SK-N-SH (cell line): ENCODE results near the gene LSM10. TPM values are rescaled to one million over a fixed set of nuclear protein-coding genes. Genes with fewer than 3 reads are reported as not detected.

ENCODE experiments used
- CTCF ChIA-PET: fragments of 300-600, 350-600 bp; formaldehyde crosslinking; extraction: SDS; loops from one replicate; lab custom pipeline; 2021; lab: Yijun Ruan, JAX
- POLR2A ChIA-PET: fragments of 350-600 bp; sonication (Branson Sonifier 250); formaldehyde crosslinking; extraction: SDS; loops from one replicate; lab custom pipeline; 2020; ENCODE audit warnings: antibody characterized with exemption, inconsistent platforms; lab: Yijun Ruan, JAX
- DNase-seq: peaks from one replicate; pipeline ENCODE4 v3.0.0; 2012
- H2AFZ ChIP-seq: fragments of 200-600 bp; sonication (generic); 2 replicates; pipeline ENCODE4 v1.8.1; 2016; ENCODE audit warnings: antibody characterized with exemption, mild to moderate bottlenecking, low read depth
- H3F3A ChIP-seq: fragments of 200-600 bp; sonication (generic); replicated peaks from 2 replicates; pipeline ENCODE3; 2016; ENCODE audit warnings: antibody characterized with exemption, mild to moderate bottlenecking; ENCODE audit not compliant: insufficient read depth
- H3K27ac ChIP-seq, 2 experiments: fragments of 200-500 bp in 1 of 2; fragments of 200-600 bp in 1 of 2; sonication (Bioruptor generic) in 1 of 2; sonication (generic), shearing (Covaris generic) in 1 of 2; 2 replicates each; pipeline versions ENCODE4 v1.5.1 to v1.6.1; 2014 to 2016; ENCODE audit warnings: low read depth in 2 of 2, inconsistent platforms in 1 of 2, low read length in 1 of 2, mild to moderate bottlenecking in 1 of 2, mixed read lengths in 1 of 2
- H3K27me3 ChIP-seq: fragments of 200-600 bp; sonication (generic), shearing (Covaris generic); 2 replicates; pipeline ENCODE4 v1.6.1; 2016; ENCODE audit warnings: mixed run types; ENCODE audit not compliant: insufficient read depth
- H3K36me3 ChIP-seq, 2 experiments: fragments of 200-500 bp in 1 of 2; fragments of 200-600 bp in 1 of 2; sonication (Bioruptor generic) in 1 of 2; sonication (generic) in 1 of 2; replicated peaks in 1 of 2; 2 replicates each; pipeline versions ENCODE3 to v1.5.1; 2014 to 2016; ENCODE audit warnings: low read length in 1 of 2, mild to moderate bottlenecking in 1 of 2; ENCODE audit not compliant: insufficient read depth in 2 of 2, control insufficient read depth in 1 of 2
- H3K4me1 ChIP-seq, 2 experiments: fragments of 200-500 bp in 1 of 2; fragments of 200-600 bp in 1 of 2; sonication (Bioruptor generic) in 1 of 2; sonication (generic), shearing (Covaris generic) in 1 of 2; 2 replicates each; pipeline versions ENCODE4 v1.5.1 to v1.6.1; 2014 to 2016; ENCODE audit warnings: low read depth in 1 of 2, low read length in 1 of 2, mixed run types in 1 of 2; ENCODE audit not compliant: insufficient read depth in 2 of 2, control insufficient read depth in 1 of 2
- H3K4me2 ChIP-seq: fragments of 200-600 bp; sonication (generic), shearing (Covaris generic); 2 replicates; pipeline ENCODE4 v1.6.1; 2017; ENCODE audit warnings: mixed run types
- H3K4me3 ChIP-seq, 2 experiments: fragments of 200-500 bp in 1 of 2; fragments of 200-600 bp in 1 of 2; sonication (Bioruptor generic) in 1 of 2; sonication (generic), shearing (Covaris generic) in 1 of 2; 2 replicates each; pipeline versions ENCODE4 v1.5.1 to v1.8.1; 2014 to 2016; ENCODE audit warnings: low read depth in 2 of 2, inconsistent platforms in 1 of 2, low read length in 1 of 2, mild to moderate bottlenecking in 1 of 2, mixed read lengths in 1 of 2, moderate library complexity in 1 of 2
- H3K79me2 ChIP-seq: fragments of 200-600 bp; sonication (generic); 2 replicates; pipeline ENCODE4 v1.8.1; 2017; ENCODE audit warnings: mild to moderate bottlenecking; ENCODE audit not compliant: insufficient read depth
- H3K9ac ChIP-seq: fragments of 200-600 bp; sonication (generic); 2 replicates; pipeline ENCODE4 v1.6.1; 2017; ENCODE audit warnings: mixed run types
- H3K9me2 ChIP-seq: fragments of 200-600 bp; sonication (generic); 2 replicates; pipeline ENCODE4 v1.6.1; 2017; ENCODE audit warnings: mixed run types
- H3K9me3 ChIP-seq: fragments of 200-600 bp; sonication (generic); 2 replicates; pipeline ENCODE4 v1.6.1; 2017; ENCODE audit warnings: mixed run types, mild to moderate bottlenecking, moderate library complexity
- H4K20me1 ChIP-seq: fragments of 200-600 bp; sonication (generic); 2 replicates; pipeline ENCODE4 v1.6.1; 2017; ENCODE audit warnings: mild to moderate bottlenecking, mixed run types; ENCODE audit not compliant: insufficient read depth
- CTCF ChIP-seq: fragments of 200-600 bp; sonication (generic); IDR thresholded peaks from 2 replicates; pipeline ENCODE4 v1.6.1; 2017; ENCODE audit warnings: antibody characterized with exemption, mild to moderate bottlenecking, moderate library complexity
- FOXM1 ChIP-seq: IDR thresholded peaks from 2 replicates; pipeline ENCODE4 v1.4.0; 2012; ENCODE audit warnings: low read depth, mild to moderate bottlenecking
- GABPA ChIP-seq: IDR thresholded peaks from 2 replicates; pipeline ENCODE4 v1.4.0; 2012; ENCODE audit warnings: low read depth, mild to moderate bottlenecking
- JUND ChIP-seq: IDR thresholded peaks from 2 replicates; pipeline ENCODE4 v1.4.0; 2012
- MXI1 ChIP-seq: IDR thresholded peaks from 2 replicates; pipeline ENCODE4 v1.6.1; 2012; ENCODE audit warnings: mild to moderate bottlenecking, low read depth, low read length, improper control_type of control experiment
- POLR2AphosphoS5 ChIP-seq: IDR thresholded peaks from 2 replicates; pipeline ENCODE4 v1.6.1; 2012; ENCODE audit warnings: low read depth, low read length
- RCOR1 ChIP-seq: fragments of 150-350 bp; IDR thresholded peaks from 2 replicates; pipeline ENCODE4 v1.6.1; 2017; ENCODE audit warnings: antibody characterized with exemption, low read length
- RFX5 ChIP-seq: IDR thresholded peaks from 2 replicates; pipeline ENCODE4 v1.6.1; 2012; ENCODE audit warnings: mild to moderate bottlenecking, improper control_type of control experiment, low read length
- RXRA ChIP-seq: IDR thresholded peaks from 2 replicates; pipeline ENCODE4 v1.4.0; 2012; ENCODE audit warnings: low read depth, mild to moderate bottlenecking, borderline replicate concordance
- SMC3 ChIP-seq: IDR thresholded peaks from 2 replicates; pipeline ENCODE4 v1.6.1; 2012; ENCODE audit warnings: low read depth, low read length, improper control_type of control experiment
- TCF12 ChIP-seq: IDR thresholded peaks from 2 replicates; pipeline ENCODE4 v1.4.0; 2012
- TEAD4 ChIP-seq: IDR thresholded peaks from 2 replicates; pipeline ENCODE4 v1.4.0; 2012; ENCODE audit warnings: mild to moderate bottlenecking, borderline replicate concordance; ENCODE audit not compliant: insufficient read depth
- USF1 ChIP-seq: IDR thresholded peaks from 2 replicates; pipeline ENCODE4 v1.4.0; 2012; ENCODE audit warnings: low read depth, borderline replicate concordance
- YY1 ChIP-seq: IDR thresholded peaks from 2 replicates; pipeline ENCODE4 v1.4.0; 2012; ENCODE audit warnings: low read depth, mild to moderate bottlenecking
- ZBTB33 ChIP-seq: IDR thresholded peaks from 2 replicates; pipeline ENCODE4 v1.4.0; 2012; ENCODE audit warnings: low read depth, borderline replicate concordance
- WGBS: methylation state at CpG from one replicate; pipeline ENCODE4 v1.1.6; 2017; ENCODE audit warnings: low lambda C conversion rate; 5-methylcytosine and 5-hydroxymethylcytosine counted together
- polyA plus RNA-seq, 3 experiments: library from polyadenylated mRNA; depleted of rRNA; stranded (reverse); fragments of >200 nt; gene quantifications; 2 replicates each; pipeline ENCODE4 v1.2.3, GENCODE V29; 2012
- TF ChIP-seq, protein P1 (sequence below): fragments of 150-350 bp; IDR thresholded peaks from 2 replicates; pipeline ENCODE4 v1.6.1; 2016; ENCODE audit warnings: mild to moderate bottlenecking, low read depth, low read length
- TF ChIP-seq, protein P2 (sequence below): IDR thresholded peaks from 2 replicates; pipeline ENCODE4 v1.6.1; 2012; ENCODE audit warnings: mild to moderate bottlenecking, low read depth, low read length, moderate library complexity
- TF ChIP-seq, protein P3 (sequence below): IDR thresholded peaks from 2 replicates; pipeline ENCODE4; 2012

LSM10 gene
- polyA plus RNA-seq, 1 of the 3 experiments (the other 2 are of a cell fraction), result 96.8 TPM

DNA sequence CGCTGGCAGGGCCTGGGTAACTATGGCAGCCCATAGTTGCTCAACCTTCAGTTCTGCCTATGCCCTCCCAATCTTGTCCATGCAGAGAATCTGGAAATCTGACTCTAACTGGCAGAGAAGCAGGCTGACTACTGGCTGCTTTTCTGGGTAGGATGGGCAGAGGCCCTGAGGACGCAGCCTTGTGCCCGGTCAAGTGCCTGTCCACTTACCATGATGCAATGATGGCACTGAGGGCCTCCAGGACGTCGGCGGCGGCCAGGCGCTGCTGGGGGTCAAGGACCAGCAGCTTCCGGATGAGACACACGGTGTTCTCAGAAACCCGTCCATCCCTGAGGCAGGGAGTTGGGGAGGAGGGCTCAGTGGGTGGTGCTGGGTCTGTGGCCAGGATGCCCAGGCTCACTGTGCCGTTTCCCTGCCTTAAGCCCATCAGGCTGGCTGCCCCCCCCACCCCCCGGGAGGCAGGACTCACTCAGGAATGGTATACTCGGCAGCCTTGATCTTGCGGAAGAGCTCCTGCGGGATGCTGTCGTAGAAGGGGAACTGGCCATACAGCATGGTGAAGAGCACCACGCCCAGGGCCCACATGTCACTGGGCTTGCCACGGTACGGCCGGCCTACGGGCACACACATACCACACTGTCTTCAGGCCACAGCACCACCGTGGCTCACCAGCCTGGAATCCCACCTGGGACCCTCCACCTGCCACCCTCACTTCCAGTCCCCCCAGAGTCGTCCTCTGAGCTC lies 53.9 kb downstream of the LSM10 start:
- Histone ChIP-seq H3K4me1 (peaks cover 0 to 14% of the 10 kb centered on the region in 2 experiments; a peak in 3 of 4 replicates), H3K4me2 (peak overlapping the region; percentile 32), H3K27me3 (no peaks in the 10 kb centered on the region), H3K79me2 (peaks cover 12% of the 10 kb centered on the region; the same call in 1 of the 2 replicates), H3F3A (peaks cover 18% of the 10 kb centered on the region), H3K9me3 (no peaks in the 10 kb centered on the region), H4K20me1 (no peaks in the 10 kb centered on the region), H3K4me3 (no peak overlapping the region), H3K9me2 (no peaks in the 10 kb centered on the region), H2AFZ (no peak overlapping the region), H3K9ac (peak overlapping the region; percentile 43; the same call in 1 of the 2 replicates), H3K36me3 (peaks cover 51 to 66% of the 10 kb centered on the region in 2 experiments), H3K27ac (peak overlapping the region in 1 of 2 experiments; percentile 87; a peak in 2 of 4 replicates)
- no peak for DNase-seq
- WGBS, result 95% methylated on average over 13 of the region's 24 CpGs
- ChIA-PET CTCF (interaction anchor here (0.8 to 5.7 kb wide), 10 partner anchors 13 to 194 kb away, joined by 3 to 103 read pairs (median 10); partner anchors contain the start of genes EVA1B and TRAPPC3), POLR2A (no interaction called here)
- TF ChIP-seq FOXM1 (no peak), CTCF (no peak), USF1 (no peak), TEAD4 (no peak), POLR2AphosphoS5 (no peak), SMC3 (no peak), MXI1 (no peak), GABPA (no peak), RCOR1 (no peak), JUND (no peak), TCF12 (no peak), RXRA (no peak), YY1 (no peak), RFX5 (no peak), ZBTB33 (no peak)
- TF ChIP-seq, protein P1, sequence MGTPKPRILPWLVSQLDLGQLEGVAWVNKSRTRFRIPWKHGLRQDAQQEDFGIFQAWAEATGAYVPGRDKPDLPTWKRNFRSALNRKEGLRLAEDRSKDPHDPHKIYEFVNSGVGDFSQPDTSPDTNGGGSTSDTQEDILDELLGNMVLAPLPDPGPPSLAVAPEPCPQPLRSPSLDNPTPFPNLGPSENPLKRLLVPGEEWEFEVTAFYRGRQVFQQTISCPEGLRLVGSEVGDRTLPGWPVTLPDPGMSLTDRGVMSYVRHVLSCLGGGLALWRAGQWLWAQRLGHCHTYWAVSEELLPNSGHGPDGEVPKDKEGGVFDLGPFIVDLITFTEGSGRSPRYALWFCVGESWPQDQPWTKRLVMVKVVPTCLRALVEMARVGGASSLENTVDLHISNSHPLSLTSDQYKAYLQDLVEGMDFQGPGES, result no peak
- TF ChIP-seq, protein P2, sequence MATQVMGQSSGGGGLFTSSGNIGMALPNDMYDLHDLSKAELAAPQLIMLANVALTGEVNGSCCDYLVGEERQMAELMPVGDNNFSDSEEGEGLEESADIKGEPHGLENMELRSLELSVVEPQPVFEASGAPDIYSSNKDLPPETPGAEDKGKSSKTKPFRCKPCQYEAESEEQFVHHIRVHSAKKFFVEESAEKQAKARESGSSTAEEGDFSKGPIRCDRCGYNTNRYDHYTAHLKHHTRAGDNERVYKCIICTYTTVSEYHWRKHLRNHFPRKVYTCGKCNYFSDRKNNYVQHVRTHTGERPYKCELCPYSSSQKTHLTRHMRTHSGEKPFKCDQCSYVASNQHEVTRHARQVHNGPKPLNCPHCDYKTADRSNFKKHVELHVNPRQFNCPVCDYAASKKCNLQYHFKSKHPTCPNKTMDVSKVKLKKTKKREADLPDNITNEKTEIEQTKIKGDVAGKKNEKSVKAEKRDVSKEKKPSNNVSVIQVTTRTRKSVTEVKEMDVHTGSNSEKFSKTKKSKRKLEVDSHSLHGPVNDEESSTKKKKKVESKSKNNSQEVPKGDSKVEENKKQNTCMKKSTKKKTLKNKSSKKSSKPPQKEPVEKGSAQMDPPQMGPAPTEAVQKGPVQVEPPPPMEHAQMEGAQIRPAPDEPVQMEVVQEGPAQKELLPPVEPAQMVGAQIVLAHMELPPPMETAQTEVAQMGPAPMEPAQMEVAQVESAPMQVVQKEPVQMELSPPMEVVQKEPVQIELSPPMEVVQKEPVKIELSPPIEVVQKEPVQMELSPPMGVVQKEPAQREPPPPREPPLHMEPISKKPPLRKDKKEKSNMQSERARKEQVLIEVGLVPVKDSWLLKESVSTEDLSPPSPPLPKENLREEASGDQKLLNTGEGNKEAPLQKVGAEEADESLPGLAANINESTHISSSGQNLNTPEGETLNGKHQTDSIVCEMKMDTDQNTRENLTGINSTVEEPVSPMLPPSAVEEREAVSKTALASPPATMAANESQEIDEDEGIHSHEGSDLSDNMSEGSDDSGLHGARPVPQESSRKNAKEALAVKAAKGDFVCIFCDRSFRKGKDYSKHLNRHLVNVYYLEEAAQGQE, result no peak
- TF ChIP-seq, protein P3, sequence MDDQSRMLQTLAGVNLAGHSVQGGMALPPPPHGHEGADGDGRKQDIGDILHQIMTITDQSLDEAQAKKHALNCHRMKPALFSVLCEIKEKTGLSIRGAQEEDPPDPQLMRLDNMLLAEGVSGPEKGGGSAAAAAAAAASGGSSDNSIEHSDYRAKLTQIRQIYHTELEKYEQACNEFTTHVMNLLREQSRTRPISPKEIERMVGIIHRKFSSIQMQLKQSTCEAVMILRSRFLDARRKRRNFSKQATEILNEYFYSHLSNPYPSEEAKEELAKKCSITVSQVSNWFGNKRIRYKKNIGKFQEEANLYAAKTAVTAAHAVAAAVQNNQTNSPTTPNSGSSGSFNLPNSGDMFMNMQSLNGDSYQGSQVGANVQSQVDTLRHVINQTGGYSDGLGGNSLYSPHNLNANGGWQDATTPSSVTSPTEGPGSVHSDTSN, result no peak
